Trophoblast cell (in vitro differentiated cells and primary cell): ENCODE data around the gene SCYL3.
"Not testable (repeated sequence)": the region's sequence is repeated elsewhere in the genome, so short reads cannot be mapped to it uniquely, and the experiment has no call there.

Source experiments
- DNase-seq, 2 donors: peaks; one replicate each; pipeline ENCODE4 v3.0.0-alpha.2; 2016
- H2AFZ ChIP-seq: 2 replicates; pipeline ENCODE4 v1.6.1; 2013; ENCODE audit warnings: low read length, moderate library complexity, mild to moderate bottlenecking; ENCODE audit not compliant: insufficient read depth, poor library complexity
- H2AK5ac ChIP-seq: 2 replicates; pipeline ENCODE4 v1.6.1; 2013; ENCODE audit warnings: mild to moderate bottlenecking, low read length
- H2BK120ac ChIP-seq: 2 replicates; pipeline ENCODE4 v1.6.1; 2013; ENCODE audit warnings: low read length, mild to moderate bottlenecking, moderate library complexity; ENCODE audit not compliant: insufficient read depth, poor library complexity
- H2BK12ac ChIP-seq: 2 replicates; pipeline ENCODE4 v1.6.1; 2013; ENCODE audit warnings: mild to moderate bottlenecking, low read length, moderate library complexity
- H2BK5ac ChIP-seq: 2 replicates; pipeline ENCODE4 v1.6.1; 2013; ENCODE audit warnings: low read length, low read depth, moderate library complexity, mild to moderate bottlenecking; ENCODE audit not compliant: poor library complexity
- H3K14ac ChIP-seq: 2 replicates; pipeline ENCODE4 v1.6.1; 2013; ENCODE audit warnings: mild to moderate bottlenecking, low read length
- H3K18ac ChIP-seq: 2 replicates; pipeline ENCODE4 v1.6.1; 2013; ENCODE audit warnings: mild to moderate bottlenecking, low read length
- H3K23ac ChIP-seq: 2 replicates; pipeline ENCODE4 v1.6.1; 2013; ENCODE audit warnings: low read length
- H3K27ac ChIP-seq: 2 replicates; pipeline ENCODE4 v1.5.1; 2013; ENCODE audit warnings: low read depth, mild to moderate bottlenecking, inconsistent platforms, low read length, moderate library complexity
- H3K27me3 ChIP-seq: 2 replicates; pipeline ENCODE4 v1.6.1; 2013; ENCODE audit warnings: inconsistent platforms, mild to moderate bottlenecking, low read length, moderate library complexity; ENCODE audit not compliant: insufficient read depth
- H3K36me3 ChIP-seq, 2 experiments: 1 replicate in 1 of 2; 2 replicates in 1 of 2; pipeline ENCODE4 v1.6.1; 2013; ENCODE audit warnings: low read length in 2 of 2, mild to moderate bottlenecking in 2 of 2, moderate library complexity in 1 of 2; ENCODE audit not compliant: insufficient read depth in 2 of 2, control insufficient read depth in 1 of 2
- H3K4ac ChIP-seq: 2 replicates; pipeline ENCODE4 v1.6.1; 2013; ENCODE audit warnings: low read depth, mild to moderate bottlenecking, low read length, moderate library complexity
- H3K4me1 ChIP-seq, 2 experiments: 1 replicate in 1 of 2; 2 replicates in 1 of 2; pipeline ENCODE4 v1.6.1; 2013; ENCODE audit warnings: low read length in 2 of 2, mild to moderate bottlenecking in 2 of 2, moderate library complexity in 1 of 2; ENCODE audit not compliant: insufficient read depth in 2 of 2, control insufficient read depth in 1 of 2
- H3K4me2 ChIP-seq: 2 replicates; pipeline ENCODE4 v1.6.1; 2013; ENCODE audit warnings: inconsistent platforms, mild to moderate bottlenecking, low read length, moderate library complexity
- H3K4me3 ChIP-seq: 2 replicates; pipeline ENCODE4 v1.5.1; 2013; ENCODE audit warnings: mild to moderate bottlenecking, low read depth, low read length, inconsistent platforms
- H3K79me1 ChIP-seq: one replicate; pipeline ENCODE4 v1.6.1; 2013; ENCODE audit warnings: low read length
- H3K79me2 ChIP-seq: 2 replicates; pipeline ENCODE4 v1.6.1; 2013; ENCODE audit warnings: low read length, mild to moderate bottlenecking; ENCODE audit not compliant: control insufficient read depth, insufficient read depth, poor library complexity
- H3K9ac ChIP-seq: 2 replicates; pipeline ENCODE4 v1.6.1; 2013; ENCODE audit warnings: mild to moderate bottlenecking, low read length
- H3K9me3 ChIP-seq: 2 replicates; pipeline ENCODE4 v1.6.1; 2013; ENCODE audit warnings: low read depth, mild to moderate bottlenecking, control low read depth, inconsistent platforms, low read length; ENCODE audit not compliant: insufficient read depth
- H4K12ac ChIP-seq: 2 replicates; pipeline ENCODE4 v1.6.1; 2013; ENCODE audit warnings: low read depth, mild to moderate bottlenecking, low read length, moderate library complexity
- H4K8ac ChIP-seq: 2 replicates; pipeline ENCODE4 v1.6.1; 2013; ENCODE audit warnings: low read depth, mild to moderate bottlenecking, low read length, moderate library complexity
- H4K91ac ChIP-seq: one replicate; pipeline ENCODE4 v1.6.1; 2013; ENCODE audit warnings: low read depth, mild to moderate bottlenecking, low read length, moderate library complexity
- WGBS: extraction: QIAGEN DNeasy Blood & Tissue Kit; methylation state at CpG from one replicate; pipeline ENCODE4 v1.1.7; 2013; ENCODE audit warnings: missing lambda C conversion rate; ENCODE audit not compliant: insufficient read length, insufficient coverage; ENCODE audit errors: extremely low coverage; 5-methylcytosine and 5-hydroxymethylcytosine counted together

The SCYL3 gene

GRCh38 chr1:169864531-169864930, 29.2 kb downstream of the SCYL3 start:
- H3K4me3 ChIP-seq, H3K18ac ChIP-seq, H3K9ac ChIP-seq, H3K79me1 ChIP-seq, H3K14ac ChIP-seq, H3K23ac ChIP-seq, H3K4me1 ChIP-seq, H3K9me3 ChIP-seq, H2AFZ ChIP-seq, H2BK5ac ChIP-seq, H4K8ac ChIP-seq, H3K27ac ChIP-seq, H2AK5ac ChIP-seq, H2BK12ac ChIP-seq, DNase-seq, H2BK120ac ChIP-seq, H3K27me3 ChIP-seq, H3K79me2 ChIP-seq, H4K91ac ChIP-seq, H4K12ac ChIP-seq, H3K4ac ChIP-seq, H3K4me2 ChIP-seq: not testable (repeated sequence)
- no CpG with 5 or more reads among the region's 10 CpGs for WGBS
- H3K36me3 ChIP-seq: peaks cover 25 to 50% of the 10 kb centered on the region in 2 experiments

GRCh38 chr1:169860750-169861149, 32.9 kb downstream of the SCYL3 start:
- Histone ChIP-seq H3K9me3 (no peaks in the 10 kb centered on the region), H3K23ac (no peak overlapping the region), H4K8ac (no peak overlapping the region), H3K79me2 (no peaks in the 10 kb centered on the region), H3K18ac (no peak overlapping the region), H2BK12ac (no peak overlapping the region), H4K12ac (no peak overlapping the region), H2BK120ac (no peak overlapping the region), H3K4me2 (no peak overlapping the region), H2AFZ (no peak overlapping the region), H4K91ac (no peak overlapping the region), H3K9ac (no peak overlapping the region), H3K4me1 (peaks cover 0 to 3% of the 10 kb centered on the region in 2 experiments), H3K27me3 (no peaks in the 10 kb centered on the region), H2BK5ac (no peak overlapping the region), H3K4ac (no peak overlapping the region), H3K14ac (no peak overlapping the region), H3K36me3 (peaks cover 21 to 41% of the 10 kb centered on the region in 2 experiments), H3K27ac (no peak overlapping the region), H3K79me1 (no peaks in the 10 kb centered on the region), H3K4me3 (no peak overlapping the region), H2AK5ac (no peak overlapping the region)
- no peak for DNase-seq

- Histone ChIP-seq H3K4me1 (peaks cover 0 to 3% of the 10 kb centered on the region in 2 experiments), H4K8ac (no peak overlapping the region), H3K27me3 (no peaks in the 10 kb centered on the region), H4K91ac (no peak overlapping the region), H3K23ac (no peak overlapping the region), H3K14ac (no peak overlapping the region), H4K12ac (no peak overlapping the region), H2AFZ (no peak overlapping the region), H3K79me1 (no peaks in the 10 kb centered on the region), H3K79me2 (no peaks in the 10 kb centered on the region), H3K18ac (no peak overlapping the region), H2BK12ac (no peak overlapping the region), H3K9ac (no peak overlapping the region), H2BK120ac (no peak overlapping the region), H3K4me2 (no peak overlapping the region), H3K9me3 (no peaks in the 10 kb centered on the region), H3K27ac (no peak overlapping the region), H3K36me3 (peaks cover 19 to 37% of the 10 kb centered on the region in 2 experiments), H3K4ac (no peak overlapping the region), H3K4me3 (no peak overlapping the region), H2AK5ac (no peak overlapping the region), H2BK5ac (no peak overlapping the region)
- WGBS: no CpG with 5 or more reads among the region's 1 CpG
- peak in 1 of 2 donors; percentile 26 for DNase-seq
Measured at GRCh38 chr1:169860187-169860586, 33.5 kb downstream of the SCYL3 start.

GRCh38 chr1:169859001-169859400, 34.7 kb downstream of the SCYL3 start:
- no peak overlapping the region for H3K18ac ChIP-seq
- no peaks in the 10 kb centered on the region for H3K27me3 ChIP-seq
- H3K79me2 ChIP-seq: no peaks in the 10 kb centered on the region
- no peaks in the 10 kb centered on the region for H3K9me3 ChIP-seq
- no peaks in the 10 kb centered on the region for H3K79me1 ChIP-seq
- H3K27ac ChIP-seq: no peak overlapping the region
- H4K8ac ChIP-seq: no peak overlapping the region
- no peak overlapping the region for H2BK12ac ChIP-seq
- no peak overlapping the region for H3K4me3 ChIP-seq
- H3K4me1 ChIP-seq: peaks cover 0 to 3% of the 10 kb centered on the region in 2 experiments
- no peak overlapping the region for H2BK5ac ChIP-seq
- no peak overlapping the region for H2AK5ac ChIP-seq
- WGBS: no CpG with 5 or more reads among the region's 4 CpGs
- no peak overlapping the region for H3K4ac ChIP-seq
- H3K9ac ChIP-seq: no peak overlapping the region
- no peak overlapping the region for H3K14ac ChIP-seq
- H3K36me3 ChIP-seq: peaks cover 17 to 36% of the 10 kb centered on the region in 2 experiments
- no peak overlapping the region for H3K4me2 ChIP-seq
- H4K91ac ChIP-seq: no peak overlapping the region
- H4K12ac ChIP-seq: no peak overlapping the region
- no peak overlapping the region for H2BK120ac ChIP-seq
- H2AFZ ChIP-seq: no peak overlapping the region
- H3K23ac ChIP-seq: no peak overlapping the region
- DNase-seq: peak; percentile 28 to 51
